Pericardium fibroblast (primary cell): Measurements from ENCODE around the gene IRF6. TPM values are rescaled to one million over a fixed set of nuclear protein-coding genes. Genes with fewer than 3 reads are reported as not detected.

Experiments used
- total RNA-seq: library from RNA; depleted of rRNA; stranded (reverse); fragments of >200 nt; gene quantifications from 2 replicates; pipeline ENCODE4 v1.2.3, GENCODE V29; 2015

Gene IRF6
- total RNA-seq = 0.09 and 0.35 TPM in 2 replicates

DNA sequence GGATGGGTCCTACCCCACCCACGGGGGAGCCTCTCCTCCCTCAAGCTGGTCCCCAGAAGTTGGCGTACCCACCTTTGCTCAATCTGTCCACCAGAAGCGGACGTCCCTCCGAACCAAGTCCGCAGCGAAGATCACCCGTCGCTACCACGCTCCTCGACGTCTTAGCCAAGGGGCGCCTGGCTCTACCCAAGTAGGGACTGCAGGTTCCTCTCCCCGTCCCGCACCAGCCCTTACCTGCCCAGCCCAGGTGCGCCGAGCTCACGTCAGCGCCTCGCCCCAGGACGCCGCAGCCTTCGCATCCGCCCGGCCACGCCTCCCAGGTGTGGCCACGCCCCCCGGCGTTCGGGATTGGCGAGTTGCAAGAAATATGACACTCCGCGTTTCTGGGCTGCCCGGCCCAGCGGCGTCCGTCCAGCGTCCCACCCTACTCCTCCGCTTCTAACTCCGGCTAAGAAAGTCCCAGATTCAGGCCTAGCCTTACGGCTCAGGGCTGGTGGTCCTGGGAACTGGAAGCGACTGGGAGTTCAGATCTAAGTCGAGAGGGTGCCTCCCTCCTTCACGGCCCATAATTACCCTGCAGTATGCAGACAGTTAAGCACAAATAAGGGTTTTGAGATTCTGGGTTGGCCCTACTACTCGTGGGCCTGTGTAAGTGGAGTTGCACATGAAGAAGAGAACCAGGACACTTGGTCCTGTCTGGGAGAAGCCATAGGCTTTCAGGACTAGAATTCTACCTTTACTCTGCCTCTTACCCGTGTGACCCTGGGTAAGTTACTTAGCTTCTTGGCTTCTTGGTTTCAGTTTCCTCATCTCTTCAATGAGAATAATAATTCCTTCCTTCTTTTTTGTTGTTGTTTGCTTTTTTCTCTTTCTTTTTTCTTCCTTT is at the start of gene IRF6:
IRF6 (minus strand) TSS at position 268 of the 886 bp plus-strand sequence. CDS start 4,729 bp downstream, outside the sequence.

DNA sequence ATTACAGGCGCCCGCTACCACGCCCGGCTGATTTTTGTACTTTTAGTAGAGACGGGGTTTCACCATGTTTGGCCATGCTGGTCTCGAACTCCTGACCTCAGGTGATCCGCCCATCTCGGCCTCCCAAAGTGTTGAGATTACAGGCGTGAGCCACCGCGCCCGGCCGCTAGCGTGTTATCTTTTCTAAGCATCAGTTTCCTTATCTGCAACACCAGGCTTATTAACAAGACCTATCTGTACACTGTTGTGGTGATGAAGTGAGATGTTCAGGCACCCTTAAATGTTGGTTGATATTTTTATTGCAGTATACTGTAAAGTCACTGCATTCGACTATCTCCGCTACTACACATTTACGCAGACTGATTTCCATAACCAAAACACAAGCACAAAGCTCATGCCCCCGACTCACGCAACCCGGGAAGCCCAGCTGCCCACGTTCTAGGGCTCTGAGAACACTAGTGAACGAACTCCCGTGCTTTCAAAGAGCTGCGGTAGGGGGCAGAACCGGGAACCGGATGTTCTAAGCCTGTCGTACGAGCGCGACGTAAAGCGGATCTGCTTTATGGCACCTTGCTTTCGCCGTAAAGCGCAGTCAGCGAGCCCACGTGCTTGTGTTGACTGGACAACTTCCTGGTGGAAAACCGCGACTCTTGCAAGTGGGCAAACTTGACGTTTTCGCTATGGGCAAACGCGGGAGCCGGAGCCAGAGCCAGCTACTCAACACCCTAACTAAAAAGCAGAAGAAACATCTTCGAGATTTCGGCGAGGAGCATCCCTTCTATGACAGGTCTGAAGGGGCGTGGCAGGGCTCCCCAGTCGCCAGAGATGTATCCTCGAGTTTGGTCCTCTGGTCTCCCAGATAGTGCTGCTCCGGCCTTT is 21.7 kb upstream of the IRF6 start, which contains the start of gene UTP25:
UTP25 (plus strand) TSS at position 589 of the 879 bp plus-strand sequence; CDS start at position 681, 92 bp downstream.

DNA sequence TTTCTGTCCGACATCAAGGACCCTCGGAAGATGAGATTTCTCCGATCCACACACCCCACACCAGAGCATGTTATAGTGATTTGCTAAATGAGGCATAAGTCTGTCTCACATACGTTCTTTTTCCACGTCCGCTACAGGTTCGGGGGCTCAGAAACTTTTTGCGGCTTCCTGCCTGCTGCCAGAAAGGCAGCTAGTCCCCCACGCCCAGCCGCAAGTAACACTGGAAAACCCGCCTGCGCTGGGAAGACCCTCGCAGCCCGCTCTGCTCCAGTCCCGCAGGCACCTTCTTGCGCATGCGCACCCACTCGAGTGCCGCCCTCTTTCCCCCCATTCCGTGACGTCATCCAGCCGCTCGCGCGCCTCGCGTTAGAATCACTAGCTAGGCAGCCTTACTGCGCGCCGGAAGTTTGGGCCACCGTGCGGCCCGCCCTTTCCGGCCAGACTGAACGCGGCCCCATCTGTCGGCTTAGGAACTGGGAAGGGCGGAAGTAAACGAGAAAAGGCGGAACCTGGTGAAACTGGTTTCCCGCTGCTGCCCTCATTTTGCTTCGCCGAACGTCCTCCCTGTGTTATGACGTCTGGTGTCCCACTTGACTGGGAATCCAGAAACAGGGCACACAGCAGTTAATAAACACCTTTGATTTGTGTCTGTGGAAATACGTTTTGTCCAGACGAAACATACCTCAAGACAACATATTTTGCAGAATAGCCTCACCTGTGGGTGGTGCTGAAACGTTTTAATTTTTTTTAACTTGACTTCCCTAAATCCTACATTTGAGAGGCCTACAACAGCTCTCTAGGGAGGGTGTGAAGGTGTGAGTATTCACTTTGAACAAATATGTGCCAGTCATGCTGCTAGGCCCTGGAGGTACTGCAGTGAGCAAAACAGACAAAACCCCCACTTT is 21.4 kb downstream of the IRF6 start, which contains the start of gene C1orf74:
C1orf74 (minus strand) TSS at position 295 of the 905 bp plus-strand sequence. CDS start 925 bp downstream, outside the sequence.

DNA sequence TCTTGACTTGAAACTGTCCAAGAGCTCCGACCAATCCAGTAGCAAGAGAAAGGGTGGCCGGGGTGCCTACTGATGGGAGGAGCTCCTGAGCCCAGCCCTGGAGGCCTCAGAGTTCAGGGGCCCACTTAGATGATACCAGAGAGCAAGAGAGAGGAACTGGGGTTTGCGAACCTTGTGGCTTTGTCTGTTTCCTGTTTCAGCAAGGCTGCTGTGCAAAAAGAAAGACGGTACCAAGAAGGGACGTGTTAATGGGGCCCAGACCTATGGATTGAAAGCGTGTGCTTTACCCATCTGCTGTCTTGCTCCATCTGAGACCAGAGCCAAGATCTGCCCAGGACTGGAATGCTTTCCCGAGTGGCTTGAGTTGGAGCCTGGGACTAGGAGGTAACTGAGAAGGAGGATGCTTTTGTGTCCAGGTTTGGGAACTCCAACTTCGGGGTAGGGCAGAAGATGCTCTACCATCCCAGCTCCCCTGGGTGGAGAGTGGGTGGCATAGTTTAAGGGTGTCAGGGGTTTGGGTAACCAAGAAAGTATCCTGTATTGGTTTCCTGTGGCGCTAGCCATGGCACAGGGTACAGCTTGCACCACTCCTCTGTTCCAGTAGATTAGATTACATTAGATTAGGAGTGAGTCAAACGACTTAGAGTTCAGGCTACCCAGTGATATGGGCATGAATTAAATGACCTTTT is 49.9 kb downstream of the IRF6 start, which contains the start of gene TRAF3IP3:
TRAF3IP3 (plus strand) TSS at position 128 of the 689 bp plus-strand sequence. CDS start 3,987 bp downstream, outside the sequence.

Other genes starting within 250 kb of the IRF6 start
- gene CAMK1G, start 222.4 kb downstream of the IRF6 start, total RNA-seq = 0.58 TPM in 1 of 2 replicates, not detected in the other
- 0.51 and 2.6 TPM in 2 replicates for gene LAMB3, start 153.7 kb downstream of the IRF6 start, total RNA-seq
- 59.2 and 105 TPM in 2 replicates for gene G0S2, start 130.7 kb downstream of the IRF6 start, total RNA-seq
- 31.7 and 49.4 TPM in 2 replicates for gene HSD11B1, start 101.3 kb downstream of the IRF6 start, total RNA-seq
- gene TRAF3IP3, start 50.1 kb downstream of the IRF6 start, total RNA-seq = not detected in 2 replicates
- gene C1orf74, start 21.6 kb downstream of the IRF6 start, total RNA-seq = 0.60 and 1.4 TPM in 2 replicates
- gene UTP25, start 21.8 kb upstream of the IRF6 start, total RNA-seq = 3.0 and 4.4 TPM in 2 replicates
- gene SYT14, start 132.1 kb upstream of the IRF6 start, total RNA-seq = 0.26 and 0.35 TPM in 2 replicates